ENCODE measurements around the gene WFDC11.

The WFDC11 gene

DNA sequence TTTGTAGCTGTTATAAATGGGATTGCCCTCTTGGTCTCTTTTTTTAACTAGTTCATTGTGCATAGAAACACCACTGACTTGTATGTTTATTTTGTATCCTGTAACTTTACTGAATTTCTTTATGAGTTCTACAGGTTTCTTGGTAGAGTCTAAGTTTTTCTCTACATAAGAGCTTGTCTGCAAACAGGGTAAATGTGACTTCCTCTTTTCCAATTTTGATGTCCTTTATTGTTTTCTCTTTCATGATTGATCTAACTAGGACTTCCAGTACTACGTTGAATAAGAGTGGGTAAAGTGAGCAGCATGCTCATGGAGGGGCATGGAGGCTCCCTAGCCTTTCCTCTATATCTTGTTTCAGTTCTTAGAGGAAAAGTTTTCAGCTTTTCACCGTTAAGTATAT lies 43.5 kb downstream of the WFDC11 start:
- DNase-seq (ENCODE audit: low read depth), result no peak

DNA sequence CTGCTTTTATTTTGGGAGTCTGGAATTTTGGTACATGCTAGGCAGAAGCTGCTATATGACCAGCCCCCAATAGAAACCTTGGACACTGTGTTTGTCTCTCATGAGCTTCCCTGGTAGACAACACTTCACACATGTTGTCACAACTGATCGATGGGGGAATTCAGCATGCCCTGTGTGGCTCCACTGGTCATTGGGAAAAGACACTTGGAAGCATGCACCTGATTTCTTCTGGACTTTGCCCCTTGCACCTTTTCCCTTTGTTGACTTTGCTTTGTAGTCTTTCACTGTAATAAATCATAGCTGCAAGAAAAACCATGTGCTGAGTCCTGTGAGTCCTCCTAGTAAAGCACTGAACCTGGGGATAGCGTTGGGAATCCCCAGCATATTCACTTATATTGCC lies 48.4 kb downstream of the WFDC11 start:
- no peak for DNase-seq (ENCODE audit: low read depth)

GRCh38 chr20:45617591-45617990 lies 52.4 kb downstream of the WFDC11 start:
- no peak for DNase-seq (ENCODE audit: low read depth)

DNA sequence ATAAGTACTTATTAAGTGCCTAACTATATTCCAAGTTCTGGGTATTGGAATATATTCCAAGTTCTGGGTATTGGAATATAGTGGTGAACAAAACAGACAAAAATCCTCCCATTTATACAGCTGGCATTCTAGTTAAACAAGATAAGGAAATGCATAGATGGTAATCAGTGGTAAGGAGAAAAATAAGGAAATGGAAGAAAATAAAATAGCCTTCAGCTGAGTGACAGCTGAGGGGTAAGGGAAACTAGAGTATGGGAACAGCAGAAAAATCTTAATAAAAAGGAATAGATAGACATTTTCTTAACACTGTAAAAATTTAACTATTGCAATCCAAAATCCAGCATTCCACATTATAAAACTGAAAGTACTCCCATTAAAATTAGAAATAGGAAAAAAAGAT lies 57.7 kb downstream of the WFDC11 start:
- DNase-seq (ENCODE audit: low read depth), result no peak

DNA sequence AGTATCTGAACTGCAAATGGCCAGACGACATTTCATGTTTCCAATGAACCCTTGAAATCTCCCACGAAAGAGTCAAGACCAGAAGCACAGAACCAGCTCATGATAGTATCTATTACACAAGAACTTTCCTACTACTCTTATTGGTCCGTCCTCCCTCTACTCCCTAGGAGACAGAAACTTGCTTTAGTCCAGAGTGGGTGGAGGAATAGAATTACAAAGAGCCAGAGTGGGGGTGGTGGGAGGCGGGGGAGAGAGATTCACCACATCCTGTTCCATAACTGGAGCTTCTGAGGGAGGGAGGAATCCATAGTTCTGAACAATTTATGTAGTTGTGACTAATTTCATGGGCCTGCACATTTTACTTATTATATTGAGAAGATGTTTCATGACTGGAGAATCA lies 59.0 kb downstream of the WFDC11 start:
- DNase-seq (ENCODE audit: low read depth), result peak; percentile 85

- DNase-seq (ENCODE audit: low read depth), result no peak
Measured at GRCh38 chr20:45607810-45608209, 62.2 kb downstream of the WFDC11 start.
